Measurements from ENCODE around the gene ADCY7.

DNA sequence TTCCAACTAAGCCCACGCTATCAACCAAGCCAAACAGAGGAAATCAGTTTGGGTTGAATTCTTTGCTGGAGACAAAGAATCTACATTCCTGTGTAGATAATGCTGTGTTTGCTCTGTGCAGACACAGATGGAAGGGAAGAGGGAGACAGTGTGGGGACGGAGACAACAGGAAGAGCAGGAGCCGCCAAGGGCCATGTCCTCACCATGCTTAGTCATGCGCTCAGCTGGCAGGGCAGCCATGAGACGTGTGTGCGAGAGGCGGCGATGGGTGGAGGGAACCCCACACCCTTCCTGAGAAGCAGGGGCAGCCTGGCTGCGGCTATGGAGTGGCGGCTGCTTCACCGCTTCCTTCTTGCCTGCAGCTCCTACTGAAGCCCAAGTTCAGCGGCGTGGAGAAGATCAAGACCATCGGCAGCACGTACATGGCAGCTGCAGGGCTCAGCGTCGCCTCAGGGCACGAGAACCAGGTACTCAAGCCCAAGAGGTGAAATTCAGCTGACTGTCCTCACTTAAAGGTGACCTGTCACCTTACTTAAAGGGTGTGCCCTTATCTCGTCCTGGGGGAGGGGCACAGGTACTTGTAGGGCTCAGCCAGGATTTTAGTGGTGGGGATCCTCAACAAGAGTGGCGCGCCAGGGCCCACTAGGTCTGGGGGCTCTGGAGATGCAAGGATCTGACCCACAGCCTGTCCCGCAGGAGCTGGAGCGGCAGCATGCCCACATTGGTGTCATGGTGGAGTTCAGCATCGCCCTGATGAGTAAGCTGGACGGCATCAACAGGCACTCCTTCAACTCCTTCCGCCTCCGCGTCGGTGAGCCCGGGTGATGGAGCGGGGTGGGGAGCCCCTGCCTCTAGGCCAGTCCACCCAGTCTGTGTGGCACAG is 47.5 kb downstream of the ADCY7 start:
- TF ChIP-seq, protein P1, sequence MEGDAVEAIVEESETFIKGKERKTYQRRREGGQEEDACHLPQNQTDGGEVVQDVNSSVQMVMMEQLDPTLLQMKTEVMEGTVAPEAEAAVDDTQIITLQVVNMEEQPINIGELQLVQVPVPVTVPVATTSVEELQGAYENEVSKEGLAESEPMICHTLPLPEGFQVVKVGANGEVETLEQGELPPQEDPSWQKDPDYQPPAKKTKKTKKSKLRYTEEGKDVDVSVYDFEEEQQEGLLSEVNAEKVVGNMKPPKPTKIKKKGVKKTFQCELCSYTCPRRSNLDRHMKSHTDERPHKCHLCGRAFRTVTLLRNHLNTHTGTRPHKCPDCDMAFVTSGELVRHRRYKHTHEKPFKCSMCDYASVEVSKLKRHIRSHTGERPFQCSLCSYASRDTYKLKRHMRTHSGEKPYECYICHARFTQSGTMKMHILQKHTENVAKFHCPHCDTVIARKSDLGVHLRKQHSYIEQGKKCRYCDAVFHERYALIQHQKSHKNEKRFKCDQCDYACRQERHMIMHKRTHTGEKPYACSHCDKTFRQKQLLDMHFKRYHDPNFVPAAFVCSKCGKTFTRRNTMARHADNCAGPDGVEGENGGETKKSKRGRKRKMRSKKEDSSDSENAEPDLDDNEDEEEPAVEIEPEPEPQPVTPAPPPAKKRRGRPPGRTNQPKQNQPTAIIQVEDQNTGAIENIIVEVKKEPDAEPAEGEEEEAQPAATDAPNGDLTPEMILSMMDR (conservative IDR thresholded peaks at IDR 0.05; ENCODE audit: low read depth, low read length) = no peak
- TF ChIP-seq MAZ (IDR thresholded peaks at IDR 0.05; ENCODE audit: borderline replicate concordance, low read depth, low read length) (no peak), RAD21 (IDR thresholded peaks at IDR 0.05; ENCODE audit: low read length) (no peak), RCOR1 (IDR thresholded peaks at IDR 0.05; ENCODE audit: insufficient replicate concordance, low read length) (no peak), RFX5 (IDR thresholded peaks at IDR 0.05; ENCODE audit: low read depth, low read length) (no peak), CEBPB (IDR thresholded peaks at IDR 0.05; ENCODE audit: low read depth, low read length) (no peak), MAFK (IDR thresholded peaks at IDR 0.05; ENCODE audit: low read depth, low read length) (no peak), POLR2A (IDR thresholded peaks at IDR 0.05; ENCODE audit: low read depth, low read length) (no peak), SMC3 (IDR thresholded peaks at IDR 0.05; ENCODE audit: low read depth, low read length) (no peak)

Data from IMR-90 (cell line).